Breast epithelium (tissue), 4 donors: ENCODE results near the gene CHD2. TPM values are rescaled to one million over a fixed set of nuclear protein-coding genes. Genes with fewer than 3 reads are reported as not detected.

Source experiments
- DNase-seq, 2 donors: peaks; one replicate each; pipeline ENCODE4 v3.0.0-alpha.2; 2019; ENCODE audit warnings: low spot score in 2 of 2
- H3K27ac ChIP-seq, 2 donors: fragments of 200-600 bp; sonication (generic) in 1 of 2; one replicate each; pipeline ENCODE4 v1.5.1; 2016 to 2019; ENCODE audit warnings: mild to moderate bottlenecking in 1 of 2
- H3K27me3 ChIP-seq, 2 donors: fragments of 200-600 bp; sonication (generic) in 1 of 2; one replicate each; pipeline versions ENCODE4 v1.5.1 to v1.6.0; 2017 to 2019; ENCODE audit warnings: control low read depth in 1 of 2, mild to moderate bottlenecking in 1 of 2
- H3K36me3 ChIP-seq: fragments of 200-600 bp; one replicate; pipeline ENCODE4 v1.5.1; 2019
- H3K4me1 ChIP-seq, 2 donors: fragments of 200-600 bp; sonication (generic); one replicate each; pipeline ENCODE4 v1.5.1; 2016 to 2019; ENCODE audit warnings: control low read depth in 1 of 2
- H3K4me3 ChIP-seq, 3 donors: fragments of 200-600 bp; sonication (generic); 1 replicate in 2 of 3; 2 replicates in 1 of 3; pipeline ENCODE4 v1.5.1; 2016 to 2019; ENCODE audit warnings: mild to moderate bottlenecking in 3 of 3, moderate library complexity in 2 of 3
- H3K9me3 ChIP-seq, 2 donors: fragments of 200-600 bp; sonication (generic) in 1 of 2; one replicate each; pipeline ENCODE4 v1.5.1; 2016 to 2019; ENCODE audit warnings: control low read depth in 1 of 2
- CTCF ChIP-seq, 3 donors: fragments of 450-650 bp; IDR thresholded peaks; one replicate each; pipeline ENCODE4 v1.5.1; 2016 to 2017; ENCODE audit warnings: antibody characterized with exemption in 3 of 3, mild to moderate bottlenecking in 3 of 3, moderate library complexity in 3 of 3
- POLR2A ChIP-seq: fragments of 450-650 bp; IDR thresholded peaks from one replicate; pipeline ENCODE4 v1.6.1; 2016; ENCODE audit warnings: antibody characterized with exemption, mild to moderate bottlenecking, moderate library complexity
- POLR2AphosphoS5 ChIP-seq, 3 donors: sonication (generic); formaldehyde crosslinking; IDR thresholded peaks; one replicate each; pipeline ENCODE4 v1.6.1; 2017; ENCODE audit warnings: antibody characterized with exemption in 3 of 3
- intact Hi-C: fragments of 100-400 bp; cut with DNase I; formaldehyde crosslinking; loops from one replicate; pipeline ENCODE4 v1.15.1; 2023; ENCODE audit warnings: low total_unique reads
- total RNA-seq, 3 donors: library from RNA; depleted of rRNA; stranded (reverse); fragments of >200 nt; gene quantifications; one replicate each; pipeline ENCODE4 v1.1.0, GENCODE V29; 2016

The CHD2 gene
- total RNA-seq, 3 donors from 2014 or later = 137 to 215 (median 197) TPM

GRCh38 chr15:92942706-92943105 is 42.6 kb downstream of the CHD2 start:
- H3K9me3 ChIP-seq = no peaks in the 10 kb centered on the region
- TF ChIP-seq POLR2AphosphoS5 (IDR thresholded peaks at IDR 0.05) (no peak), POLR2A (no peak), CTCF (IDR thresholded peaks at IDR 0.05) (no peak)
- DNase-seq = no peak
- H3K36me3 ChIP-seq = peaks cover 25% of the 10 kb centered on the region
- H3K27me3 ChIP-seq = no peaks in the 10 kb centered on the region
- intact Hi-C loops = no loop called here
- no peaks in the 10 kb centered on the region for H3K4me1 ChIP-seq
- no peak overlapping the region for H3K27ac ChIP-seq
- no peak overlapping the region for H3K4me3 ChIP-seq

- no peaks in the 10 kb centered on the region for H3K27me3 ChIP-seq
- H3K36me3 ChIP-seq = peaks cover 33% of the 10 kb centered on the region
- peaks cover 3% of the 10 kb centered on the region in 2 donors for H3K9me3 ChIP-seq
- H3K4me3 ChIP-seq = no peak overlapping the region
- TF ChIP-seq POLR2AphosphoS5 (IDR thresholded peaks at IDR 0.05) (no peak), POLR2A (no peak), CTCF (IDR thresholded peaks at IDR 0.05) (no peak)
- no peak for DNase-seq
- H3K27ac ChIP-seq = no peak overlapping the region
- intact Hi-C loops = no loop called here
- H3K4me1 ChIP-seq = no peaks in the 10 kb centered on the region
Measured at GRCh38 chr15:92943581-92943980, 43.5 kb downstream of the CHD2 start.

- peaks cover 16 to 18% of the 10 kb centered on the region in 2 donors for H3K9me3 ChIP-seq
- no peak overlapping the region for H3K27ac ChIP-seq
- peaks cover 47% of the 10 kb centered on the region for H3K36me3 ChIP-seq
- H3K27me3 ChIP-seq = no peaks in the 10 kb centered on the region
- no peak overlapping the region for H3K4me3 ChIP-seq
- TF ChIP-seq POLR2A (no peak), POLR2AphosphoS5 (IDR thresholded peaks at IDR 0.05) (no peak), CTCF (IDR thresholded peaks at IDR 0.05) (no peak)
- no peak for DNase-seq
- intact Hi-C loops = no loop called here
- H3K4me1 ChIP-seq = no peaks in the 10 kb centered on the region
Measured at GRCh38 chr15:92944946-92945521, 44.9 kb downstream of the CHD2 start.

GRCh38 chr15:92947071-92947730 is 47.1 kb downstream of the CHD2 start:
- intact Hi-C loops = no loop called here

More at GRCh38 chr15:92947071-92947730, 47.1 kb downstream of the CHD2 start:
- no peak for TF ChIP-seq CTCF (IDR thresholded peaks at IDR 0.05)
- TF ChIP-seq POLR2AphosphoS5 (IDR thresholded peaks at IDR 0.05) = no peak
- TF ChIP-seq POLR2A = no peak
- Histone ChIP-seq H3K4me1 (no peaks in the 10 kb centered on the region), H3K9me3 (peaks cover 16 to 24% of the 10 kb centered on the region in 2 donors), H3K36me3 (peaks cover 52% of the 10 kb centered on the region), H3K27me3 (no peaks in the 10 kb centered on the region), H3K27ac (no peak overlapping the region), H3K4me3 (no peak overlapping the region)
- DNase-seq = no peak
